Measurements from ENCODE around the gene MAGI2. TPM values are rescaled to one million over a fixed set of nuclear protein-coding genes. Genes with fewer than 3 reads are reported as not detected.

MAGI2 gene
- total RNA-seq, 1 experiment from 2014 or later, result 0.52 TPM

- Mint-ChIP-seq H3K9me3 (ENCODE audit: low read depth, unreplicated experiment) (no peaks in the 10 kb centered on the region), H3K27me3 (ENCODE audit: unreplicated experiment) (no peaks in the 10 kb centered on the region), H3K4me3 (ENCODE audit: low read depth, unreplicated experiment) (no peak overlapping the region), H3K36me3 (ENCODE audit: insufficient read depth, unreplicated experiment) (no peaks in the 10 kb centered on the region), H3K27ac (ENCODE audit: unreplicated experiment) (no peak overlapping the region), H3K4me1 (ENCODE audit: low read depth, unreplicated experiment) (no peaks in the 10 kb centered on the region)
- no TSS peak for BruUV-seq (replicated peaks)
- DNase-seq, result no peak
- CTCF ChIA-PET, result interaction anchor here (0.5 kb wide), 1 partner anchor 1988 kb away, joined by 3 read pairs; no protein-coding TSS in a partner anchor
- TF ChIP-seq CTCF (IDR thresholded peaks at IDR 0.05; ENCODE audit: unreplicated experiment), result no peak
- intact Hi-C loops (cut with micrococcal nuclease; ENCODE audit: unreplicated experiment), result no loop called here
Measured at GRCh38 chr7:78124216-78124615, 1329.3 kb downstream of the MAGI2 start.

GRCh38 chr7:78121888-78122287 lies 1331.6 kb downstream of the MAGI2 start:
- no peak overlapping the region for H3K27ac Mint-ChIP-seq (ENCODE audit: unreplicated experiment)
- no peak for TF ChIP-seq CTCF (IDR thresholded peaks at IDR 0.05; ENCODE audit: unreplicated experiment)
- H3K9me3 Mint-ChIP-seq (ENCODE audit: low read depth, unreplicated experiment), result no peaks in the 10 kb centered on the region
- CTCF ChIA-PET, result no interaction called here
- no peaks in the 10 kb centered on the region for H3K4me1 Mint-ChIP-seq (ENCODE audit: low read depth, unreplicated experiment)
- H3K4me3 Mint-ChIP-seq (ENCODE audit: low read depth, unreplicated experiment), result no peak overlapping the region
- H3K27me3 Mint-ChIP-seq (ENCODE audit: unreplicated experiment), result no peaks in the 10 kb centered on the region
- BruUV-seq (replicated peaks), result no TSS peak
- DNase-seq, result no peak
- intact Hi-C loops (cut with micrococcal nuclease; ENCODE audit: unreplicated experiment), result no loop called here
- H3K36me3 Mint-ChIP-seq (ENCODE audit: insufficient read depth, unreplicated experiment), result no peaks in the 10 kb centered on the region

- no peak for TF ChIP-seq CTCF (IDR thresholded peaks at IDR 0.05; ENCODE audit: unreplicated experiment)
- intact Hi-C loops (cut with micrococcal nuclease; ENCODE audit: unreplicated experiment), result no loop called here
- BruUV-seq (replicated peaks), result no TSS peak
- H3K9me3 Mint-ChIP-seq (ENCODE audit: low read depth, unreplicated experiment), result no peaks in the 10 kb centered on the region
- no peaks in the 10 kb centered on the region for H3K36me3 Mint-ChIP-seq (ENCODE audit: insufficient read depth, unreplicated experiment)
- peaks cover 19% of the 10 kb centered on the region for H3K27me3 Mint-ChIP-seq (ENCODE audit: unreplicated experiment)
- H3K27ac Mint-ChIP-seq (ENCODE audit: unreplicated experiment), result no peak overlapping the region
- CTCF ChIA-PET, result no interaction called here
- no peak for DNase-seq
- H3K4me1 Mint-ChIP-seq (ENCODE audit: low read depth, unreplicated experiment), result no peaks in the 10 kb centered on the region
- H3K4me3 Mint-ChIP-seq (ENCODE audit: low read depth, unreplicated experiment), result no peak overlapping the region
Measured at GRCh38 chr7:78118470-78118869, 1335.0 kb downstream of the MAGI2 start.

- CTCF ChIA-PET, result no interaction called here
- no TSS peak for BruUV-seq (replicated peaks)
- DNase-seq, result no peak
- H3K9me3 Mint-ChIP-seq (ENCODE audit: low read depth, unreplicated experiment), result no peaks in the 10 kb centered on the region
- H3K27ac Mint-ChIP-seq (ENCODE audit: unreplicated experiment), result no peak overlapping the region
- TF ChIP-seq CTCF (IDR thresholded peaks at IDR 0.05; ENCODE audit: unreplicated experiment), result no peak
- H3K4me3 Mint-ChIP-seq (ENCODE audit: low read depth, unreplicated experiment), result no peak overlapping the region
- H3K36me3 Mint-ChIP-seq (ENCODE audit: insufficient read depth, unreplicated experiment), result no peaks in the 10 kb centered on the region
- peaks cover 45% of the 10 kb centered on the region for H3K27me3 Mint-ChIP-seq (ENCODE audit: unreplicated experiment)
- intact Hi-C loops (cut with micrococcal nuclease; ENCODE audit: unreplicated experiment), result no loop called here
- H3K4me1 Mint-ChIP-seq (ENCODE audit: low read depth, unreplicated experiment), result no peaks in the 10 kb centered on the region
Measured at GRCh38 chr7:78115876-78116275, 1337.6 kb downstream of the MAGI2 start.
